LoVo (cell line): ENCODE results near the gene AMIGO2.
A peak's percentile ranks its signal among the peaks of the same experiment; 100 is the strongest.

ENCODE experiments used
- DNase-seq: peaks from one replicate; pipeline ENCODE4 v3.0.0-alpha.2; 2016; ENCODE audit warnings: low spot score

The AMIGO2 gene

DNA sequence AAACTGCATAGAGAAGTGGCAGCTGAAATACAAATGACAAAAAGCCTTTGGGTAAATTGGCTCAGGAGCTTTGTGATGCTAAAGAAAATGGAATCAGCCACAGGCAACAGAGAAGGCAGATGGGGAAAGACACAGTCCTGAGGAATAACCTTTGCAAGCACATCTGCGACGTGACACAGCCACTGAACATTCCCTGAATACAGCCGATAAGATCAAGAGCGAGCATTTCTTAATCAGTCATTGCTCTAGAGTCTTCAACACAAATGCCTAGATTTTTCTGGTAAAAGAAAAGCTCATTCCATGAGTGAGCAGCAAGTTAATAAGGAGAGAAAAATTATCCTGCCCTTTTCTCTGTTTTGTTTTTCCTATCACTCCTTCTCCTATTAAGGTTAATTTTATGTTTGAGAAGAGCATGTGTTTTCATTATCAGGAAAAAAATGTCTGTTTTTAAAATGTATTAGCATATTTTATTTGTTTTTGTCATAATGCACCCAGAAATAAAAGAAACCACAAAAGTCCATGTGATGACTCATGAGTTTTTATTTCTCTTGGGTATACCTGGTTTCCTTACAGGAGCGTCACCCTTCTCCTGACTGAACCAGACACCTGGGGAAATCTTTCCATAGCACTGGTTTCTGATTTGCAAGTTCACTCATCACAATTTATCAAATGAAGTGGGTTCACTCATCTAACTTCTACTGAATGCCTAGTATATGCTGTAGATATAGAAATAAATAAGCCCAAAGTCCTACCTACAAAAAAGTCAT lies 45.8 kb downstream of the AMIGO2 start:
- DNase-seq = peak; percentile 85

DNA sequence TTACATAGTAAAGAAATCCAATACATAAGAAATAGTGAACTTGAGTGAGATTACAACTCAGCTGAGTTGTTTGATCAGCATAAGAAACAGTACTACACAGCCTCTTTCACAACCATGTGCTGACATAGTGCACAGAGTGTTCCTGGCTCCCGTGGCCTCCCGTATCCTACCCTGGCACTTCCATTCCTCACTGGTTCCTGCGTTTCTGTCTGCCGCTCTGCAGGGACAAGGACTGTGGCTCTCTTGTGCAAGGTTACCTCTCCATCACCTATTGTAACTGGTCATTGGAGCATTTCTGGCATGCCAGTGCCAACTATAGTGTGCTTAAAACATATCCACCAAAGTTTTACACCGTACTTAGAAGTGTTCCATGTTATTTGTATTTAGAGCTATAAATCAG lies 46.7 kb downstream of the AMIGO2 start:
- DNase-seq = no peak

DNA sequence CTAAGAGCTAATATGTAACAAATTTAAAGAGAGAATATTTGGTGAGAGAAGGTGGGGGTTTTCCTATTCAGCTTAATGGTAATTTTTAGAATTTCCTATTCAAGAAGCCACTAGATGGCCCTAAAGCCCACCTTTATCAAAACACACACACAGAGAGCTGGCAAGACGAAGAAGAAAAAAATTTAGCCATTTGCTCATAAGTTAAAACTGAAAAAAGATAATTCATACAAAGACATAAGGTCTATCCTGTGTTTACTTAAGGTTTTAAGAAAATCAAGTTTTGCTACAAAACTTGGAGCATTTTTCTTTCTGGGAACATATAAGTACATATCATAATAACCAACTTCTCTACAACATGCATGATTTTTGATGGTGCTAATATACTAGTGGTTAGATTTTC lies 47.1 kb downstream of the AMIGO2 start:
- peak; percentile 80 for DNase-seq

DNA sequence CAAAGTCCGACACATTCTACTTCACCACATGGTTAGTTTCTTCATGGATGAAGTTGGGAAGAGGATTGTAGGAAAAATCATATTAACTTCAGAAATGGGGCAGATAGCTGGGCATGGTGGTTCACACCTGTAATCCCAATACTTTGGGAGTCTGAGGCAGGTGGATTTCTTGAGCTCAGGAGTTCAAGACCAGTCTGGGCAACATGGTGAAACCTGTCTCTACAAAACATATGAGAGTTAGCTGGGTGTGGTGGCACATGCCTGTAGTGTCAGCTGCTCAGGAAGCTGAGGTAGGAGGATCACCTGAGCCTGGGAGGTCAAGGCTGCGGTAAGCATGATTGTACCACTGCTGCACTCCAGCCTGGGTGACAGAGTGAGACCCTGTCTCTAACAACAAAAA lies 49.9 kb downstream of the AMIGO2 start:
- no peak for DNase-seq

DNA sequence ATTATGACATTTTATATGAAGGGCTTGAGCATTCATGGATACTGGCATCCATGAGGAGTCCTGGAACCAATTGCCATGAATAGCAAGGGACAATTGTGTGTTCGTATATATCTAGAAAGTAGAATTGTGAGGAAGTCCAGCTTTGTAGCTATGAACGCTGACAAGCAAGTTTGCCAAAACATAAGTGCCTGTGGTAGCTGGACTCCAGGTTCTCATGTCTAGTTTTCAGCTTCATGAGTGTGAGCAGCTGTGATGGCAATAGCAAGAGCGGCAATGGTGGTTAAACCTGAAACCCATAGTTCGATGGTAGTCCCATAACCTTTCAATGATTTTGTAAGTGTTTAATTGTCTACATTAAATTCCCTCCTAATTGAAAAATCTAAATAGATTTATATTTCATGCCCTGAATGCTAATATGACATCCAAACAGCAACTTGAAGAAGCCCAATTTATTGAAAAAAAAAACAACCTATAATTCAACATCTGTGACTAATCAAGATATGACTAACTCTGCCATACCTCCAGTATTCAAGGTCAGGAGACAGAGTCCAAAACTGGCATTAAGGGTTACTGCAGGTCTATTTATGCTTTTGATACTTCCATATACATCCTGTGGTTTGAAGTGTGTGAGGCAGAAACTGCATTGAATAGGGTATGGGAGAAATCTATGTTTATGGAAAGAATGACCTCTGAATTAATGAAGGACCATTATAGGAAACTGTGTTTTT lies 50.6 kb downstream of the AMIGO2 start:
- DNase-seq = no peak

DNA sequence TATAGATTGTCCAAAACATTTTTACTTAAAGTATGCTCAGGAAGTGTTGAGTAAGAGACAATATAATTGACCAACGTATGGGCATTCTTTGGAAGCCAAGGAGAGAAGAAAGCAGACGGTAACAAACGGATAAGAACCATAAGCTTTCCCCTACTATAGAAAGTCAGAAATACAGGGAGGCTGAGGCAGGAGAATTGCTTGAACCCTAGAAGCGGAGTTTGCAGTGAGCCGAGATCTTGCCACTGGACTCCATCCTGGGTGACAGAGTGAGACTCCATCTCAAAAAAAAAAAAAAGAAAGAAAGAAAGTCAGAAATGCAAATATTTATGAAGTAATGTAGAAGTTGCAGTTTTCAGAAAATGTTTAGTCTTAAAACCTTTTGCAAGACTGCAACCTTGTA lies 51.6 kb downstream of the AMIGO2 start:
- no peak for DNase-seq
